GM21528 (cell line): ENCODE measurements around the gene NOP53.
"Not testable (repeated sequence)": the region's sequence is repeated elsewhere in the genome, so short reads cannot be mapped to it uniquely, and the experiment has no call there.

Experiments
- ATAC-seq: cut with Tn5 transposase; IDR thresholded peaks from one replicate; pipeline ENCODE4 v1.9.1; 2021; ENCODE audit warnings: mild to moderate bottlenecking, moderate library complexity; ENCODE audit not compliant: unreplicated experiment, low FRiP score

NOP53 gene

DNA sequence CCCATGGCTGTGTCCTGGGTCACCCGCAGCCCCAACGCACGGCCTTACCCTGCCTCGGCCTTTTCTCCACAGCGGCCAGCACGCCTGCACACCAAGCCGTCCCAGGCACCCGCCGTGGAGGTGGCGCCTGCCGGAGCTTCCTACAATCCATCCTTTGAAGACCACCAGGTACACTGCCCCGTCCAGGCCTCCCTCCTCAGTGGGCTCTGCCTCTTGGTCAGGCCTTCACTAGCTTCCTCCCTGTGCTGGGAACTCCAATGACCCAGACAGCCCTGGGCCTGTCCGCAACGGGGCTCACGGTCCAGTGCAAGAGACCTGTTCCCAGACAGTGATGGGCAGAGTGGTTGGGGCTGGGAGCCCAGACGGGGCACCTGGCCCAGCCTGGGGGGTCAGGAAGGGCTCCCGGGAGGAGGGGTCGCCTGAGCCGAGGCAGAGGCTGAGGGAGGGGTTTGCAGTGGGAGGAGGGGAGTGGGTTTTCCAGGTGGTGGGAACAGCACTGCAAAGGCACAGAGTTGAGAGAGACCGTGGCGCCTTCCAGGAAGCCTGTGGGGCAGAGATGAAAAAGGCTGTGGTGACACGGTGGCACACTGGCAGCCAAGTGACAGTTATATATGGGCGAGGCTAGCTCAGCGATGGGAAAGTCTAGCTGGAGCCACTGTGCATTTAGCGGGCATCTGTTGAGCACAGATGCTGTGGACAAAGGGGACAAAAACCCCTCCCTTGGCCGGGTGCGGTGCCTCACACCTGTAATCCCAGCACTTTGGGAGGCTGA lies 7.3 kb downstream of the NOP53 start:
- ATAC-seq, result no peak

DNA sequence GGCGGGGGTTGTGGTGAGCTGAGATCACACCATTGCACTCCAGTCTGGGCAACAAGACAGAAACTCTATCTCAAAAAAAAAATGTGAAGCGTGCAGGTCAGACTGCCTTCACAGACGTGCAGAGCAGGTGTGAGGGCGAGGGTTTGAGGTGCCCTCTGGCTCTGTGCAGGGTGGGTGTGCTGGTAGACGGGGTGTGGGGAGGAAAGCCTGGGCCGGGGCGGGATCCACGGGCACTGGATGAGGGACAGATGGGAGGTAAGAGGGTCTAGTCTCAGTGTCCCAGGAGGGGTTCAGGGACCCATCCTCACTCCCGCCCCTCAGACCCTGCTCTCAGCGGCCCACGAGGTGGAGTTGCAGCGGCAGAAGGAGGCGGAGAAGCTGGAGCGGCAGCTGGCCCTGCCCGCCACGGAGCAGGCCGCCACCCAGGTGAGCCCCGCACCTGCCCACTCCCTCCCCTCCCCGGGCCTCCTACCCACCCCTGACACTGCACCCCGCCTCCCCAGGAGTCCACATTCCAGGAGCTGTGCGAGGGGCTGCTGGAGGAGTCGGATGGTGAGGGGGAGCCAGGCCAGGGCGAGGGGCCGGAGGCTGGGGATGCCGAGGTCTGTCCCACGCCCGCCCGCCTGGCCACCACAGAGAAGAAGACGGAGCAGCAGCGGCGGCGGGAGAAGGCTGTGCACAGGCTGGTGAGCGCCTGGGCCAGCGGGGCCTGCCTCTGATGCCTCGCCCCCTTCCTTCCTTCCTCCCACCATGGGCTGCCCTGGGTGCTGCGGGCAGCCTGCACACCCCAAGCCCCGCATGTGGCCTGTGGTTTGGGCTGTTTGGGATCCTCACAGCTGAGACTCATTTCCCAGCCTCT lies 9.1 kb downstream of the NOP53 start:
- no peak for ATAC-seq

DNA sequence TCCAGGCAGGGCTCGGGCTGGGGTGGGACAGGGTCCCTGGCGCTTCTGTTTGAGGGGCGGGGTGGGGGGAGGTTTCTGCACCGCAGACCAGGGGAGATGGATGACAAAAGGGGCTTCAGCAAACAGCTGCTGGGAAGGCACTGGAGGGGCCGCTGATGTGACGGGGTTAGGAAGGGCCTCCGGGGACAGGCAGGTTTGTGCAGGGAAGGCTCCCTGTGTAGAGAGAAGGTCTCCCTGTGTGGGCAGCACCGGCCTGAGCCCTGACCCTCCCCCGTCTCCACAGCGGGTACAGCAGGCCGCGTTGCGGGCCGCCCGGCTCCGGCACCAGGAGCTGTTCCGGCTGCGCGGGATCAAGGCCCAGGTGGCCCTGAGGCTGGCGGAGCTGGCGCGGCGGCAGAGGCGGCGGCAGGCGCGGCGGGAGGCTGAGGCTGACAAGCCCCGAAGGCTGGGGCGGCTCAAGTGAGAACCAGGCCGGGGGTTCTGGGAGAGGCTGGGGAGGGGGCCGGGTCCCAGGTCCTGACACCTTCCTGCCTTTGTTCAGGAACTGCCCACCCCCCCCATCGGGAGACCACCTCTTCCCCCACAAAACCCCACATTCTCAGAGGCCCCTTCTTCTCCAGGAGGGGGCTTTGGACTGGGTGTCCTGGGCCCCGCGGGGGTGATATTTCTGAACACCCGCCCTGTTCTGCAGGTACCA lies 9.9 kb downstream of the NOP53 start:
- ATAC-seq, result no peak

DNA sequence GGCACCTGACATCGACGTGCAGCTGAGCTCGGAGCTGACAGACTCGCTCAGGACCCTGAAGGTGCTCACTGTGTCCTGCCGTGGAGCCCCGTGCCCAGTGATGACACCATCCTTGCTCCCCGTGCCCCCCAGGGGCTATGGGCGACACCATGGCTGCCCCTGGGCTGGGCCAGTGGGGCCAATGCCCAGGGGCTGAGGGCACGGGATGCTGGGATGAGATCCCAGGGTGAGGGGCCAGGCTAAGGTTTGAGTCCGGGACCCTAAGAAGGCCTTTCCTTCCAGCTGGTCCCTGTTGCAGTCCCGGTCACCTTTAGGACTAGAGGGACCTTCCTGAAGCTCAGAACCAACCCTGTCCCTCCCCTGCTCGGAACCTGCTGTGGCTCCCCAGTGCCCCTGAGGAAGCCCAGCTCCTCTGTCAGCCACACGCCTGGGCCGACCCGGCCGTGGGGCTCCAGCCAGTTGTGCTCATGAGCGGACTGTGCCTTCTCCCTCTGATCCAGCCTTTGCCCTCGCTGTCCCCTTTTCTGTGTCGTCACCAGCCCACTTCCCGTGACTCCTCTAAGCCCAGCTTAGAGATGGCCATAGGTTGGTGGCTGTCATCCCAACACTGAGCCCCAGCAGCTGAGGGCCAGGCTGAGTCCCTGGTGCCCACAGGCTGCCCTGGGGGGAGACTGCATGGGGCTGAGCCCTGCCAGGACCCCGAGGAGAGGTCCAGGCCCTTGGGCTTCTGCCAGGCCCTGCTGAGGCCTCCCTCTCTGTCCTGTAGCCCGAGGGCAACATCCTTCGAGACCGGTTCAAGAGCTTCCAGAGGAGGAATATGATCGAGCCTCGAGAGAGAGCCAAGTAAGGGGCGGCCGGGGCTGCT lies 10.6 kb downstream of the NOP53 start:
- no peak for ATAC-seq

DNA sequence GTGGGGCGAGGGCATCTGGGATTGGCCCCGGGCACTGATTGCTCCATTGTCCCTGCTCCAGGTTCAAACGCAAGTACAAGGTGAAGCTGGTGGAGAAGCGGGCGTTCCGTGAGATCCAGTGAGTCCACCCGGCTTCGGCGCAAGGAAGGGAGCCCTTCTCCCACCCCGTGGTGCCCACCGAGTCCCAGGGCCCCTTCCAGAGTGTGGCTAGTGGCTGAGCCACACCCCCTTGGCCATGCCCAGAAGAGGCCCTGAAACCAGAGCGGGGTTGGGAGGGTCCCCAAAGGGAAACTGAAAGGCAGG lies 11.2 kb downstream of the NOP53 start:
- no peak for ATAC-seq

DNA sequence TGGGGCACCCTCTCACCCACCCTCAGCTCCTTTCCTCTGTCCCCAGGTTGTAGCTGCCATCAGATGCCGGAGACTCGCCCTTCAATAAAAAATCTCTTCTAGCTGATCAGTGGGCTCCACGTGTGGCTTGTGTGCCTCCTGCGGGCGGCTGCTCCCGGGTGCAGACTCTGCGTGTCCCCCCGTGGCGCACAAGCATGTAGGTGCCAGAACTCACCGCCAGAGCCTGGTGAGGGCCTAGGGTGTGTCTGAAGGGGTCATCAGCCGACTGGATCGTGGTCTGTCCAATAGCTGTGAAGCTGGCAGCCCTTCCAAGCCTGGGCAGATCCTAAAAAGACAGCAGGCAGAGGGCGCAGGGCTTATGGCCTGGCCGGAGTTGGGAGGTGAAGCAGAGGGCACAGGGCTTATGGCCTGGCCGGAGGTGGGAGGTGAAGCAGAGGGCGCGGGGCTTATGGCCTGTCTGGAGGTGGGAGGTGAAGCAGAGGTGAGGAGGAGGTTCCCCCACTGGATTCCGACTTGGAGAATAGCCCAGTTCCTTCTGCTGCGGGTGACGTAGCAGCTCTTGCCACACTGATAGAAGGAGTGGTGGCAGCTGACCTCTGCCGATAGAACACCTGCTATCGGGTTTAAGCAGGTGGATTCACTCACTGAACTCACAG lies 11.7 kb downstream of the NOP53 start:
- no peak for ATAC-seq

DNA sequence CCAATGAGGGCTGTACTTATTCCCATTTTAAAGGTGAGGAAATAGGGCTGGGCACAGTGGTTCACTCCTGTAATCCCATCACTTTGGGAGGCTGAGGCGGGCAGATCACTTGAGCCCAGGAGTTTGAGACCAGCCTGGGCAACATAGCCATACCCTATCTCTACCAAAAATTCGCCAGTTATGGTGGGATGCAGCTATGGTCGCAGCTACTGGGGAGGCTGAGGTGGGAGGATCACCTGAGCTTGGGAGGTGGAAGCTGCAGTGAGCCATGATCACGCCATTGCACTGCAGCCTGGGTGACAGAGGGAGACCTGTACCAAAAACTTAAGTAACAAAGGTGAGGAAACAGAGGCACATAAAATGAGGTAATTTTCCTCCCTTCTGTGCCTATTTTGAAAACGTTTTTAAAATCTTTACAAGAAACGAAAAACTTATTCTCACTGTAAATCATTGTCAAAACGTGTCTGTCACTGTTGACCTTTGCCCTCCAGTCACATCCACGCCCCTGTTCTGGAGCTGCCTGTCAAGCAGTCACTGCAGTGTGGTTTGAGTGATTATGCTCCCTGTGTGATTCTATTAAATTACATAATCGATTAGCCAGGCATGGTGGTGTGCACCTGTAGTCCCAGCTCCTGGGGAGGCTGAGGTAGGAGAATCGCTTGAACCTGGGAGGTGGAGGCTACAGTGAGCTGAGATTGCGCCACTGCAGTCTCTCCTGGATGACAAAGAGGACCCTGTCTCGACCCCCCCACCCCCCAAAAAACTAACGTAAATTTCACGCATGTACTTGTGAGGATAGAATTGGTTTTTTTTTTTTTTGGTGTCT lies 12.5 kb downstream of the NOP53 start:
- no peak for ATAC-seq

DNA sequence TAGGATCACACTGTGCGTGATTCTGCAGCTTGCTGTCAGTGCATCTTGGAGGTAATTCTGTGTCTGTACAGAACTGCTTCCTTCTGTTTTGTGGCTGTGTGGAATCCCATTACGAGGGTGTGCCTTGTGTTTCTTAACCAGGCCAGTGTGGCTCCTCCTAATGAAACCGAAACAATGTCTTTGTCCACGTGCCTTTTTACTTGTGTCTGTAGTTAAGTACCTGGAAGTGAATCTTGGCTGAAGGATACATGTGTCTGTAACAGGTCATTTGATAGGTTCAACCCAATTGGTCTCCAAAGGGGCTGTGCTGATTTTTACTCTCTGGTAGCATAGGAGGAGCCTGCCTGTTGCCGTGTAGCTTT lies 13.1 kb downstream of the NOP53 start:
- ATAC-seq, result no peak

DNA sequence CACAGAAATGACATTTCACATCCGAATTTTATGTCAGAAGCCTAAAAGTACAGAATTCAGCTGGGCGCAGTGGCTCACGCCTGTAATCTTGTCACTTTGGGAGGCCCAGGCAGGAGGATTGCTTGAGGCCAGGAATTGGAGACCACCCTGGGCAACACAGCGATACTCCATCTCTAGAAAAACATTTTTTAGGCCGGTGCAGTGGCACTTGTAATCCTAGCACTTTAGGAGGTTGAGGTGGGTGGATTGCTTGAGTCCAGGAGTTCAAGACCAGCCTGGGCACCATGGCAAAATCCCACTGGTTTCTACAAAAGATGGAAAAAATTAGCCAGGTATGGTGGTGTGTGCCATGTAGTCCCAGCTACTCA lies 15.3 kb downstream of the NOP53 start:
- ATAC-seq, result no peak

DNA sequence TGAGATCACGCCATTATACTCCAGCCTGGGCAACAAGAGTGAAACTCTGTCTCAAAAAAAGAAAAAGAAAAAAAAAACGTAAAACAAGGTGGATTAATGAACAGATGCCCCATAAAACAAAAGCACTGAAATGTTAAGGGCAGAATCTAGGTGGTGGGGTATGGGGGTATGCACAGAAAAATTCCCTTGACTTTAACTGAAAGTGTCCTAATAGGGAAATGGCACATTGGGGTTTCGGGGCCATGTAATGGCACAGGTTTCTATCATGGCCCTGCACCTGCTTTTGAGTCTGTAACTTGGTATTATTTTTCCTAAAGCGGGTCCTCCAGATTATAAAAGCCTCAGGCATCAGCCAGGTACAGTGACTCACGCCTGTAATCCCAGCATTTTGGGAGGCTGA lies 16.2 kb downstream of the NOP53 start:
- no peak for ATAC-seq

DNA sequence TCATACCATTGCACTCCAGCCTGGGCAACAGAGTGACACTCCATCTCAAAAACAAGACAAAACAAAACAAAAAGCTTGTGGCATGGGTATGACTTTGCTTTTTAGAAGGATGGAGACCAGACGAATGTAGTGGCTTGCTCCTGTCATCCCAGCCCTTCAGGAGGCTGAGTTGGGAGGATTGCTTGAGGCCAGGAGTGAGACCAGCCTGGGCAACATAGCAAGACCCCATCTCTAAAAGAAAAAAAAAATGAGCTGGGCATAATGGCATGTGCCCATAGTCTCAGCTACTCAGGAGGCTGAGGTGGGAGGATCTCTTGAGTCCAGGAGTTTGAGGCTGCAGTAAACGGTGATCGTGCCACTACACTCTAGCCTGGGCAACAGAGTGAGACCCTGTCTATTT lies 16.8 kb downstream of the NOP53 start:
- ATAC-seq, result no peak

DNA sequence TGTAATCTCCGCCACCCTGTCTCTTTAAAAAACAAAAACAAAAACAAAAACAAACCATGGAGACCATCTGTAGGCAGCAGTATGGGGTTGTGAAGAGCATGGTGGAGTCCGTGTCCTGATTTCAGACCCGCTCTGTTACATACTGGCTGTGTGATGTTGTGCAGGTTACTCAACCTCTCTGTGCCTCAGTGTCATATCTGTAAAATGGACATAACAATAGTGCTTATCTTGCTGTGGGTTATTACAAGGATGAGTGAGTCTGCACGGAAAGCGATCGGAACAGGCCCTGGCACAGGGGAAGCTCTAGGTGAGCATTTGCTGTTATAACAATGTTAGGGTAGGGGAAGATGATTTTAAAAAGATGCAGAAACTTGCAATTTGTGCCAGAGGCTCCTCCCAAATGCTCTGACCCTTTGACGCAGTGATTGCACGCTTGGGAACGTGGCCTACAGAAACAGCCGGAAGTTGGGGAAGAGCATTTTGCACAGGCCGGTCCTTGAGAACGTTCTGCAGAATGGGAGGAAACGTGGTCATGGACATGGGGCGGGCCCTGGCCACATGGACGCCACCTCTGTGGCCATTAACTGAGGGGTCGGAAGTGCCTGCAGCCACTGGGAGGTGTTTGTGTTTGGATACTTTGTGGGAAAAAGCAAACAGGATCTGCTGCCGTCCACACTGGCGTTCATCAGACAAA lies 17.4 kb downstream of the NOP53 start:
- ATAC-seq, result no peak

DNA sequence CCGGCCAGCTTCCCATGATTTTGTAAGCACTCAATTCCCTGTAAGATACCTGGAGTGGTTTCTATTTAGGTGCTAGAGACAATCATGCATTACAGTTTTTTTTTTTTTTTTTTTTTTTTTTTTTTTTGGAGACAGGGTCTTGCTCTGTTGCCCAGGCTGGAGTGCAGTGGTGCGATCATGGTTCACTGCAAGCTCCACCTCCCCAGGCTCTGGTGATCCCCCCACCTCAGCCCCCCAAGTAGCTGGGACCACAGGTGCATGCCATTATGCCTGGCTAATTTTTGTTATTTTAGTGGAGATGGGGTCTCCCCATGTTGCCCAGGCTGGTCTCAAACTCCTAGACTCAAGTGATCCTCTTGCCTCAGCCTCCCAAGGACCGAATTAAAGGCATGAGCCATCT lies 19.4 kb downstream of the NOP53 start:
- not testable (repeated sequence) for ATAC-seq

DNA sequence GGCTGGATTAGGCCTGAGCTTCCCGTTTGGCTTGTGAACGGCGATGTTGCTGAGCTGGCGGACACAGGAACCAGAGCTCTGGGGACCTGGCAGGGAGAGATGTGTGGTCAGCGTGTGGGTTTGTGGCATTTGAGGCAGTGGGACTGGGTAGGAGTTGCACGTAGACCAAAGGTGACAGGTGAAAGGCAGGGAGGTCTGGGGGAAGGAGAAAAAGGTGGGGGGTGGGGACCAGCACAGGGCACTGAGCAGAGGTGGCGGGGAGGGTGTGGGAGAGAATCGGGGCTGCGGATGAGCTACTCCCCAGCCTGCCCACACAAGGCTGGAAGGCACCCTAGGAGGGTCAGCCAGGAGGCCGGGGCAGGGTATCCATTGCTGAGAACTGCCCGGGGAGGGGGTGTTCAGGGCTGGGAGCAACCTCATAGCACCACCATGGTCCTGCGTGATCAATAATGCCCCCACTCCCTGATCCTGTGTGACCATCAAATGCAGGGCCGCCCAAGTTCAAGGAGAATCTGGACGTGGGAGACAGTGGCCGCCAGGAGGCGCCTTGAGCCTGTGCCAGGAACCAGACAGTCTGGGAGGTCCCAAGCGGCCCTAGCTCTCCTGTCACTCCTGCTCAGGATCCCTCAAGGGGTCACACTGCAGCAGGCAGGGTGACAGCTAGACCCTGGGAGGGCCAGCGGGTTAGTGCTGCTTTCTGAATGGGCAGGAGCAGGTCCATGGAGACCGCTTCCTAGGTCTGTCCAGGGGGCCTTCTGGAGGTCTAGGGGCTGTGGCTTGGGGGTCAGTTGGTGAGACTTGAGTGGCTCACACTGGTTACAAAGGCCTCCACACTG lies 20.4 kb downstream of the NOP53 start:
- no peak for ATAC-seq

DNA sequence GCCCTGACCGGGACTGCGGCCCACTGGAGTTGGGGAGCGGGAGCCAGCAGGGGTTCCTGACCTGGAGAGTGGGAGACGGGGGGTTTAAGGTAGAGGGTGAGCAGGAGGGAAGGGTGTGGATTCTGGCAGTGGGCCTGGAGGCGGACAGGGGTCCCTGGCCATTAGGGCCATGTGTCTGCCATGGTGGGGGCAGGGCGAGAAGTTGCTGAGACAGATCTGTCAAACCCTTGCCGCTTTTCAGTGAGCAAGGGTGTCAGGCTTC lies 20.9 kb downstream of the NOP53 start:
- ATAC-seq, result no peak

DNA sequence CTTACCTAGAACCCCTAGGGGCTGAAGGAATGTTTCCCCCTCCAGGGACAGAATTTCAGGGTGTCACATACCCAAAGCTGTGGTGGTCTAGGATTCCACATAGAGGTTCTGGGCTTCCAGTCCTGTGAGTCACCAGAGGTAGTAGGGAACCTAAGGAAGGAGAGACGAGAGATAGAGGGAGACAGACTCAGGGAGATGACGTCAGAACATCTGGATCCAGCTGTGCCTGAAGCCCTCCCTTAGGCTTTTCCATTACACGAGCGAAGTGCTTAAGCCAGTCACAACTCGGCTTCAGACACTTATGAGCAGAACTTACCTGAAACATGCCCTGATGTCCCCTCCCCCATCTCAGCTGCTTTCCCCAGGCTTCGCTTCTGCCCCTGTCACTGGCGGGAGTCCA lies 21.3 kb downstream of the NOP53 start:
- no peak for ATAC-seq

DNA sequence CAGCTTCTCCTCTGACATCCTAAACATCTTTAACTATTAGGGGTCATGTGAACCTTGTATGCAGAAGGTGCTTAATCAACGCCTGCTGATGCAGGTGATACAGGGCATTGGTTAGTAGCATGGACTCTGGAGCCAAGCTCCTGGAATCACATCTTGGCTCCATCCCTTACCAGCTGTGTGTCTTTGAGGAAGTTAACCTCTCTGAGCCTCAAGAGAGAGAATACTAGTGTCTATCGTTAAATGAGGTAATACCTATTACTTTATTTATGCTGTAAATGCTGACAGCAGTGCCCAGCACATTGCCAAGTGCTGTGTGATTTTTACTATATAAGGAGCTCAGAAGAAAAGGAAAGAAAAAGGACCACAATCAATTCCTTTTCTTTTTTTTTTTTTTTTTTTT lies 22.0 kb downstream of the NOP53 start:
- ATAC-seq, result no peak

DNA sequence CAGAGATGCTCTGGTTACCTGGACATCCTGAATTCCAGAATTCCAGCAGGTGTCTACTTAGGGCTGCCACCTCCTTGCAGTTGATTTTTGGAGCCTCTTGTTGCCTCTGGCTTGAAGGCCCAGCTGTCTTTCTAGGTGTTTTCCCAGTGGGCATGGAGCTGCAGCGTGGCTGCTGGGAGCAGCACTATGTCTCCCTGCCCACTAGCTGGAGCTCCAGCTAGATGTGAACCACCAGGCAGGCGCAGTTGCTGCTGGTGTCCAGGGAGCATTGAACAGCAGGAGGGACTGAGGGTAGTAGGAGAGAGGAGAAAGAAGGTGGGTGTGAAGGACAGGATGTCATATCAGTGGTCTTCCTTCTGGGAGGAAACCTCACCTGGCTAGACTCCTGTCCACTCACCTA lies 23.3 kb downstream of the NOP53 start:
- no peak for ATAC-seq
